HepG2 (cell line): ENCODE measurements around the gene POLN. TPM values are rescaled to one million over a fixed set of nuclear protein-coding genes. Genes with fewer than 3 reads are reported as not detected.

Source experiments
- CAMTA2 ChIP-seq: sonication (generic); formaldehyde crosslinking; IDR thresholded peaks from 2 replicates; pipeline ENCODE4 v1.4.0; 2020; ENCODE audit warnings: mild to moderate bottlenecking, missing genetic modification reagents, borderline replicate concordance
- CHCHD3 ChIP-seq: sonication (generic); formaldehyde crosslinking; IDR thresholded peaks from 2 replicates; pipeline ENCODE4 v1.8.0; 2022; ENCODE audit warnings: mild to moderate bottlenecking, missing genetic modification reagents, moderate library complexity
- DNMT1 ChIP-seq: sonication (generic); formaldehyde crosslinking; IDR thresholded peaks from 2 replicates; pipeline ENCODE4 v1.5.1; 2020; ENCODE audit warnings: mild to moderate bottlenecking, missing genetic modification reagents
- FIP1L1 ChIP-seq: fragments of 200-400 bp; formaldehyde crosslinking; IDR thresholded peaks from 2 replicates; pipeline ENCODE4 v1.6.1; 2018; ENCODE audit warnings: low read depth, mild to moderate bottlenecking, low read length, moderate library complexity, borderline replicate concordance; ENCODE audit not compliant: insufficient read depth
- FOXA1 ChIP-seq, 2 experiments: fragments of 450-650 bp in 1 of 2; sonication (generic) in 1 of 2; formaldehyde crosslinking in 1 of 2; IDR thresholded peaks; 2 replicates each; pipeline versions ENCODE4 v1.4.0 to v1.6.1; 2016 to 2020; ENCODE audit warnings: missing genetic modification reagents in 1 of 2
- HOXA9 ChIP-seq: sonication (generic); formaldehyde crosslinking; IDR thresholded peaks from 2 replicates; pipeline ENCODE4 v1.8.1; 2022; ENCODE audit warnings: missing genetic modification reagents, mild to moderate bottlenecking, moderate library complexity, borderline replicate concordance
- HOXD1 ChIP-seq: sonication (generic); formaldehyde crosslinking; IDR thresholded peaks from 2 replicates; pipeline ENCODE4 v1.5.0; 2020; ENCODE audit warnings: missing genetic modification reagents
- MTF2 ChIP-seq: sonication (generic); formaldehyde crosslinking; IDR thresholded peaks from 2 replicates; pipeline ENCODE4 v1.5.0; 2020; ENCODE audit warnings: missing genetic modification reagents, borderline replicate concordance
- NR2F2 ChIP-seq: IDR thresholded peaks from 2 replicates; pipeline ENCODE4 v1.6.1; 2012; ENCODE audit warnings: low read depth, inconsistent platforms, borderline replicate concordance
- PPARG ChIP-seq: conservative IDR thresholded peaks from 2 replicates; pipeline ENCODE4 v1.6.1; 2016; ENCODE audit warnings: missing biosample characterization, missing genetic modification reagents
- RXRB ChIP-seq: IDR thresholded peaks from 2 replicates; pipeline ENCODE4 v1.6.1; 2016; ENCODE audit warnings: borderline replicate concordance, missing genetic modification reagents, missing compliant biosample characterization
- SATB2 ChIP-seq: sonication (generic); formaldehyde crosslinking; IDR thresholded peaks from 2 replicates; pipeline ENCODE4 v1.5.0; 2020; ENCODE audit warnings: missing genetic modification reagents
- SP5 ChIP-seq: IDR thresholded peaks from 2 replicates; pipeline ENCODE4 v1.6.1; 2016; ENCODE audit warnings: low read depth, borderline replicate concordance
- ZFP41 ChIP-seq: sonication (generic); formaldehyde crosslinking; IDR thresholded peaks from 2 replicates; pipeline ENCODE4 v1.4.0; 2020; ENCODE audit warnings: mild to moderate bottlenecking, missing genetic modification reagents, borderline replicate concordance
- ZFY ChIP-seq: sonication (generic); formaldehyde crosslinking; IDR thresholded peaks from 2 replicates; pipeline ENCODE4 v1.4.0; 2020; ENCODE audit warnings: missing genetic modification reagents
- ZNF30 ChIP-seq: sonication (generic); formaldehyde crosslinking; IDR thresholded peaks from 2 replicates; pipeline ENCODE4 v1.5.0; 2020; ENCODE audit warnings: mild to moderate bottlenecking, missing genetic modification reagents
- ZSCAN29 ChIP-seq: sonication (generic); formaldehyde crosslinking; conservative IDR thresholded peaks from 2 replicates; pipeline ENCODE4 v1.4.0; 2020; ENCODE audit warnings: mild to moderate bottlenecking, missing genetic modification reagents
- polyA plus RNA-seq, 8 experiments: library from polyadenylated mRNA; depleted of rRNA in 3 of 8; stranded (reverse) in 7 of 8; unstranded in 1 of 8; fragments of >200 nt; fragmentation: Illumina TruSeq in 4 of 8; extraction: Trizol in 4 of 8; gene quantifications; 2 replicates each; pipeline versions ENCODE4 v1.2.1 to v1.2.3, GENCODE V29; 2011 to 2016; ENCODE audit warnings: low read depth in 4 of 8, missing spikeins in 1 of 8, mixed read lengths in 1 of 8; ENCODE audit not compliant: insufficient read depth in 1 of 8
- total RNA-seq, 5 experiments: library from RNA; depleted of rRNA; stranded (reverse); fragments of >200 nt; fragmentation: Illumina TruSeq; extraction: Trizol; gene quantifications; 2 replicates each; pipeline ENCODE4 v1.2.3, GENCODE V29; 2016; ENCODE audit warnings: low read depth in 1 of 5
- TF ChIP-seq, protein P1 (sequence below): sonication (generic); formaldehyde crosslinking; IDR thresholded peaks from 2 replicates; pipeline ENCODE4 v1.5.0; 2020; ENCODE audit warnings: missing genetic modification reagents
- TF ChIP-seq, protein P2 (sequence below): sonication (generic); formaldehyde crosslinking; IDR thresholded peaks from 2 replicates; pipeline ENCODE4 v1.4.0; 2020; ENCODE audit warnings: missing genetic modification reagents, borderline replicate concordance
- TF ChIP-seq, protein P3 (sequence below), 2 experiments: sonication (generic) in 1 of 2; formaldehyde crosslinking in 1 of 2; IDR thresholded peaks; 2 replicates each; pipeline versions ENCODE4 v1.5.1 to v1.6.1; 2011 to 2020; ENCODE audit warnings: borderline replicate concordance in 1 of 2, low read depth in 1 of 2, low read length in 1 of 2, mild to moderate bottlenecking in 1 of 2, missing genetic modification reagents in 1 of 2, moderate library complexity in 1 of 2

POLN gene
- total and polyA plus RNA-seq, 2 of the 13 experiments (the other 11 are each of a cell fraction or from before 2014, with no cell fraction given), result 0.93 to 1.5 TPM

DNA sequence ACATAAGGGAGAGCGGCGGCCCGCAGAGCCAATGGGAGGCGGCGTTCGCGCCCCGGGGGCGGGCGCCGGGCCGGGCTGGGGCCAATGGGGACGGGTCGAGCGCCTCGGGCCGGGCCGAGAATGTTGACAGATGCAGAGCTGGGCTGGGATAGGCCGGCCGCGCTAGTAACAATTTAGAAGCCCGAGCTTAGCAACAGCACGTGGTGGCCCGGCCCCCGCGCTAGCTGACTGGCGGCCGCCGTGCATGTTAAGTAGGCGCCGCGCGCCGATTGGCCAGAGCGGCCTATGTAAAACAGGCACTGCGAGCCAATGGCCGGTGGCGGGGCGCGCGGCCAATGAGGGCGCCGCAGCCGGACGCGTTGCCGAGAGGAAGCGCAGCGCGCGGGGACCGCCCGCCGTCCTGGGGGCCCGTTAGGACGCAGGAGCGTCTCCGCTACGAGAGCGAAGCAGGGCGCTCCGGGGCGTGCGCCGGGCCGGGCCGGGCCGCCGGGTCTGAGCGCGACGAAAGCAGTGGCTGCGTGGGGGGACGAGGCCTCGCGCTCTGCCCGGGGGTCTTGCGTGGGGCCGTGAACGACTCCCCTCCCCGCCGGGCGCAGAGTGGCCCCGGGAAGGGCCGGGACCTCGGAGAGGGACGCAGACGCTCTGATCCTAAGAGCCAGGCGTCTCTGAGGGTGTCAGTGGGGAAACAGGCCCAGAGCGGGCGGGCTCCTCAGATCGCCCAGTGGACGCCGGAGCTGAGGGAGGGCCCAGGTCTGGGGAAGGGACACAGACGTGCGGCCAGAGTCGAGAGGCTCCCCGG, 20.4 kb upstream of the POLN start (continued):
- peak; percentile 65; the same call in 1 of the 2 replicates for TF ChIP-seq CAMTA2 (CRISPR knock-in tag)
- TF ChIP-seq MTF2 (CRISPR knock-in tag), result no peak
- TF ChIP-seq DNMT1, result 0 out of 2 replicates have a peak, but pooled peaks have one; percentile 43
- no peak for TF ChIP-seq ZNF30 (CRISPR knock-in tag)
- TF ChIP-seq RXRB (CRISPR knock-in tag), result no peak
- peak; percentile 95 for TF ChIP-seq ZFY
- no peak for TF ChIP-seq FIP1L1
- no peak for TF ChIP-seq CHCHD3 (CRISPR knock-in tag)
- TF ChIP-seq, protein P1, sequence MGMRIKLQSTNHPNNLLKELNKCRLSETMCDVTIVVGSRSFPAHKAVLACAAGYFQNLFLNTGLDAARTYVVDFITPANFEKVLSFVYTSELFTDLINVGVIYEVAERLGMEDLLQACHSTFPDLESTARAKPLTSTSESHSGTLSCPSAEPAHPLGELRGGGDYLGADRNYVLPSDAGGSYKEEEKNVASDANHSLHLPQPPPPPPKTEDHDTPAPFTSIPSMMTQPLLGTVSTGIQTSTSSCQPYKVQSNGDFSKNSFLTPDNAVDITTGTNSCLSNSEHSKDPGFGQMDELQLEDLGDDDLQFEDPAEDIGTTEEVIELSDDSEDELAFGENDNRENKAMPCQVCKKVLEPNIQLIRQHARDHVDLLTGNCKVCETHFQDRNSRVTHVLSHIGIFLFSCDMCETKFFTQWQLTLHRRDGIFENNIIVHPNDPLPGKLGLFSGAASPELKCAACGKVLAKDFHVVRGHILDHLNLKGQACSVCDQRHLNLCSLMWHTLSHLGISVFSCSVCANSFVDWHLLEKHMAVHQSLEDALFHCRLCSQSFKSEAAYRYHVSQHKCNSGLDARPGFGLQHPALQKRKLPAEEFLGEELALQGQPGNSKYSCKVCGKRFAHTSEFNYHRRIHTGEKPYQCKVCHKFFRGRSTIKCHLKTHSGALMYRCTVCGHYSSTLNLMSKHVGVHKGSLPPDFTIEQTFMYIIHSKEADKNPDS (CRISPR knock-in tag), result no peak; the same call in 1 of the 2 replicates
- no peak; the same call in 1 of the 2 replicates for TF ChIP-seq NR2F2
- TF ChIP-seq PPARG (CRISPR knock-in tag), result no peak; the same call in 1 of the 2 replicates
- TF ChIP-seq ZSCAN29, result 0 out of 2 replicates have a peak, but pooled peaks have one; percentile 63
- no peak for TF ChIP-seq FOXA1 (IDR thresholded peaks at IDR 0.05)
- TF ChIP-seq FOXA1 (CRISPR knock-in tag; IDR thresholded peaks at IDR 0.05), result 0 out of 2 replicates have a peak, but pooled peaks have one; percentile 39
- no peak for TF ChIP-seq SATB2 (CRISPR knock-in tag)
- TF ChIP-seq HOXD1, result no peak
- TF ChIP-seq, protein P2, sequence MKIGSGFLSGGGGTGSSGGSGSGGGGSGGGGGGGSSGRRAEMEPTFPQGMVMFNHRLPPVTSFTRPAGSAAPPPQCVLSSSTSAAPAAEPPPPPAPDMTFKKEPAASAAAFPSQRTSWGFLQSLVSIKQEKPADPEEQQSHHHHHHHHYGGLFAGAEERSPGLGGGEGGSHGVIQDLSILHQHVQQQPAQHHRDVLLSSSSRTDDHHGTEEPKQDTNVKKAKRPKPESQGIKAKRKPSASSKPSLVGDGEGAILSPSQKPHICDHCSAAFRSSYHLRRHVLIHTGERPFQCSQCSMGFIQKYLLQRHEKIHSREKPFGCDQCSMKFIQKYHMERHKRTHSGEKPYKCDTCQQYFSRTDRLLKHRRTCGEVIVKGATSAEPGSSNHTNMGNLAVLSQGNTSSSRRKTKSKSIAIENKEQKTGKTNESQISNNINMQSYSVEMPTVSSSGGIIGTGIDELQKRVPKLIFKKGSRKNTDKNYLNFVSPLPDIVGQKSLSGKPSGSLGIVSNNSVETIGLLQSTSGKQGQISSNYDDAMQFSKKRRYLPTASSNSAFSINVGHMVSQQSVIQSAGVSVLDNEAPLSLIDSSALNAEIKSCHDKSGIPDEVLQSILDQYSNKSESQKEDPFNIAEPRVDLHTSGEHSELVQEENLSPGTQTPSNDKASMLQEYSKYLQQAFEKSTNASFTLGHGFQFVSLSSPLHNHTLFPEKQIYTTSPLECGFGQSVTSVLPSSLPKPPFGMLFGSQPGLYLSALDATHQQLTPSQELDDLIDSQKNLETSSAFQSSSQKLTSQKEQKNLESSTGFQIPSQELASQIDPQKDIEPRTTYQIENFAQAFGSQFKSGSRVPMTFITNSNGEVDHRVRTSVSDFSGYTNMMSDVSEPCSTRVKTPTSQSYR, result no peak
- TF ChIP-seq SP5 (CRISPR knock-in tag), result no peak
- peak; percentile 49; the same call in 1 of the 2 replicates for TF ChIP-seq ZFP41 (CRISPR knock-in tag)
- TF ChIP-seq HOXA9 (CRISPR knock-in tag), result no peak
- TF ChIP-seq, protein P3, sequence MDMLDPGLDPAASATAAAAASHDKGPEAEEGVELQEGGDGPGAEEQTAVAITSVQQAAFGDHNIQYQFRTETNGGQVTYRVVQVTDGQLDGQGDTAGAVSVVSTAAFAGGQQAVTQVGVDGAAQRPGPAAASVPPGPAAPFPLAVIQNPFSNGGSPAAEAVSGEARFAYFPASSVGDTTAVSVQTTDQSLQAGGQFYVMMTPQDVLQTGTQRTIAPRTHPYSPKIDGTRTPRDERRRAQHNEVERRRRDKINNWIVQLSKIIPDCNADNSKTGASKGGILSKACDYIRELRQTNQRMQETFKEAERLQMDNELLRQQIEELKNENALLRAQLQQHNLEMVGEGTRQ (IDR thresholded peaks at IDR 0.05; ENCODE audit: low read depth, low read length), result peak; percentile 39; the same call in 1 of the 2 replicates
- TF ChIP-seq, protein P3 (CRISPR knock-in tag; IDR thresholded peaks at IDR 0.05; ENCODE audit: borderline replicate concordance), result no peak
